Measurements from ENCODE around the gene PTPRD.

DNA sequence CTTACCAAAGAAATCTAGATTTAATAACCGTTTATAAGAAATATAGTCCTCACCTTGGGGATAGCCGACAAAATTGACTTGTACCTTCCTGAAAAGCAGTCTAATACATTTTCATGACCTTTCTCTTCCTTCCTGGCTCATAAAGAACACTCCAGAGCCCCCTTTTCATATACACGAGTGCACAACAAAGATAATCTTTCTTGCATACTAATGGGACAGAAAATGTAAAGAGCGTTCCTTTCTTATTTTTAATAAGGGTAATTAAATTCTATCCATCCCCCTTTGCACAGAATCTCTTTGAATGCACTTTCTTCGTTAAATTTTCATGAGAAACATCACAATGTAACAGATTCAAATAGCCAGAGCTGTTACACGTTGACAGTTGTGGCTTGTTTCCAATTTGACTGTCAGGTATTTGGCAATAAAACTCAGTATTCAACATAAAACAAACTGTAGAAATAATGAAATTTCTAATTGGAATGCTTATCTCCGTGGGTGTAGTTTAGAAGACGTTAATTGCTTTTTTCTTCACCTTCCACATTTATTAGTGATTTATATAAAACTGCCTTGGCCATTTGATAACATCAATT lies 2080.9 kb downstream of the PTPRD start:
- TF ChIP-seq, protein P1, sequence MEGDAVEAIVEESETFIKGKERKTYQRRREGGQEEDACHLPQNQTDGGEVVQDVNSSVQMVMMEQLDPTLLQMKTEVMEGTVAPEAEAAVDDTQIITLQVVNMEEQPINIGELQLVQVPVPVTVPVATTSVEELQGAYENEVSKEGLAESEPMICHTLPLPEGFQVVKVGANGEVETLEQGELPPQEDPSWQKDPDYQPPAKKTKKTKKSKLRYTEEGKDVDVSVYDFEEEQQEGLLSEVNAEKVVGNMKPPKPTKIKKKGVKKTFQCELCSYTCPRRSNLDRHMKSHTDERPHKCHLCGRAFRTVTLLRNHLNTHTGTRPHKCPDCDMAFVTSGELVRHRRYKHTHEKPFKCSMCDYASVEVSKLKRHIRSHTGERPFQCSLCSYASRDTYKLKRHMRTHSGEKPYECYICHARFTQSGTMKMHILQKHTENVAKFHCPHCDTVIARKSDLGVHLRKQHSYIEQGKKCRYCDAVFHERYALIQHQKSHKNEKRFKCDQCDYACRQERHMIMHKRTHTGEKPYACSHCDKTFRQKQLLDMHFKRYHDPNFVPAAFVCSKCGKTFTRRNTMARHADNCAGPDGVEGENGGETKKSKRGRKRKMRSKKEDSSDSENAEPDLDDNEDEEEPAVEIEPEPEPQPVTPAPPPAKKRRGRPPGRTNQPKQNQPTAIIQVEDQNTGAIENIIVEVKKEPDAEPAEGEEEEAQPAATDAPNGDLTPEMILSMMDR (IDR thresholded peaks at IDR 0.05 in 2 of 3, conservative IDR thresholded peaks at IDR 0.05 in 1 of 3; ENCODE audit: insufficient read depth in 2 of 3, low read depth in 1 of 3, low read length in 3 of 3): no peak
- no peak for TF ChIP-seq LARP7 (IDR thresholded peaks at IDR 0.05)
